Neural cell (in vitro differentiated cells): ENCODE measurements around the gene DCTN3. TPM values are rescaled to one million over a fixed set of nuclear protein-coding genes. Genes with fewer than 3 reads are reported as not detected.

Experiments used
- H2AFZ ChIP-seq: fragments of 200-600, 300-800 bp; sonication (generic), shearing (Covaris generic); 2 replicates; pipeline ENCODE4 v1.6.0; 2014; ENCODE audit warnings: low read depth, mild to moderate bottlenecking, antibody characterized with exemption, low read length, moderate library complexity
- H3F3A ChIP-seq: fragments of 200-600 bp; shearing (Covaris generic); 2 replicates; pipeline ENCODE4 v1.6.1; 2016; ENCODE audit warnings: mild to moderate bottlenecking, moderate library complexity, mixed read lengths, antibody characterized with exemption, low read length; ENCODE audit not compliant: insufficient read depth, poor library complexity, severe bottlenecking
- H3K27ac ChIP-seq: fragments of 200-600, 300-800 bp; sonication (generic), shearing (Covaris generic); 2 replicates; pipeline ENCODE4 v1.5.1; 2014; ENCODE audit warnings: mild to moderate bottlenecking, low read length, moderate library complexity
- H3K27me3 ChIP-seq: fragments of 300-800, 200-600 bp; sonication (generic), shearing (Covaris generic); 2 replicates; pipeline ENCODE4 v1.6.0; 2014; ENCODE audit warnings: mild to moderate bottlenecking, low read depth, low read length, moderate library complexity; ENCODE audit not compliant: insufficient read depth
- H3K36me3 ChIP-seq: fragments of 300-800, 200-600 bp; sonication (generic), shearing (Covaris generic); 2 replicates; pipeline ENCODE4 v1.5.1; 2014; ENCODE audit warnings: mild to moderate bottlenecking, antibody characterized with exemption, low read length, moderate library complexity; ENCODE audit not compliant: insufficient read depth
- H3K4me2 ChIP-seq: fragments of 300-800, 200-600 bp; sonication (generic), shearing (Covaris generic); 2 replicates; pipeline ENCODE4 v1.6.0; 2014; ENCODE audit warnings: mild to moderate bottlenecking, low read length
- H3K4me3 ChIP-seq: fragments of 300-800, 200-600 bp; sonication (generic), shearing (Covaris generic); 2 replicates; pipeline ENCODE4 v1.5.1; 2014; ENCODE audit warnings: mild to moderate bottlenecking, low read length, moderate library complexity
- H3K79me2 ChIP-seq: fragments of 200-600 bp; shearing (Covaris generic); replicated peaks from 2 replicates; pipeline ENCODE4 v1.6.0; 2014; ENCODE audit warnings: mild to moderate bottlenecking, low read length, moderate library complexity; ENCODE audit not compliant: insufficient read depth
- H3K9ac ChIP-seq: fragments of 300-800, 200-600 bp; sonication (generic), shearing (Covaris generic); 2 replicates; pipeline ENCODE4 v1.6.1; 2016; ENCODE audit warnings: mild to moderate bottlenecking, low read length, mixed read lengths
- H3K9me2 ChIP-seq: fragments of 200-600 bp; shearing (Covaris generic); 2 replicates; pipeline ENCODE4 v1.6.1; 2016; ENCODE audit warnings: mild to moderate bottlenecking, low read length, mixed read lengths; ENCODE audit not compliant: insufficient read depth
- H3K9me3 ChIP-seq: fragments of 200-600, 300-800 bp; sonication (generic), shearing (Covaris generic); 2 replicates; pipeline ENCODE4 v1.6.1; 2016; ENCODE audit warnings: mild to moderate bottlenecking, mixed run types, low read length, moderate library complexity, mixed read lengths
- H4K20me1 ChIP-seq: fragments of 200-600 bp; shearing (Covaris generic); 2 replicates; pipeline ENCODE4 v1.6.1; 2016; ENCODE audit warnings: mild to moderate bottlenecking, mixed run types; ENCODE audit not compliant: insufficient read depth
- CTCF ChIP-seq: fragments of 450-650 bp; IDR thresholded peaks from 2 replicates; pipeline ENCODE4 v1.5.1; 2014; ENCODE audit warnings: antibody characterized with exemption, mild to moderate bottlenecking, moderate library complexity; ENCODE audit not compliant: poor library complexity, severe bottlenecking
- EP300 ChIP-seq: fragments of 450-650 bp; conservative IDR thresholded peaks from 2 replicates; pipeline ENCODE4 v1.6.1; 2014; ENCODE audit warnings: antibody characterized with exemption, mild to moderate bottlenecking, moderate library complexity; ENCODE audit not compliant: poor library complexity, severe bottlenecking
- EZH2 ChIP-seq: fragments of 200-600, 300-800 bp; shearing (Covaris generic), sonication (generic); IDR thresholded peaks from 2 replicates; pipeline ENCODE4 v1.6.1; 2014; ENCODE audit warnings: antibody characterized with exemption, low read length, borderline replicate concordance, mild to moderate bottlenecking; ENCODE audit not compliant: insufficient read depth, poor library complexity, severe bottlenecking
- MXI1 ChIP-seq: fragments of 450-650 bp; conservative IDR thresholded peaks from 2 replicates; pipeline ENCODE4 v1.6.1; 2014; ENCODE audit warnings: antibody characterized with exemption, mild to moderate bottlenecking; ENCODE audit not compliant: poor library complexity, severe bottlenecking
- POLR2AphosphoS5 ChIP-seq: IDR thresholded peaks from 2 replicates; pipeline ENCODE4 v1.6.1; 2012
- RAD21 ChIP-seq: fragments of 450-650 bp; conservative IDR thresholded peaks from 2 replicates; pipeline ENCODE4 v1.6.1; 2014; ENCODE audit warnings: antibody characterized with exemption, mild to moderate bottlenecking, moderate library complexity
- REST ChIP-seq: IDR thresholded peaks from 2 replicates; pipeline ENCODE4 v1.6.1; 2012; ENCODE audit warnings: borderline replicate concordance
- SMC3 ChIP-seq: fragments of 450-650 bp; conservative IDR thresholded peaks from 2 replicates; pipeline ENCODE4 v1.6.1; 2014; ENCODE audit warnings: antibody characterized with exemption, mild to moderate bottlenecking, moderate library complexity; ENCODE audit not compliant: poor library complexity
- TAF1 ChIP-seq: IDR thresholded peaks from 2 replicates; pipeline ENCODE4 v1.6.1; 2012; ENCODE audit warnings: low read depth
- polyA plus RNA-seq: library from polyadenylated mRNA; depleted of rRNA; stranded (reverse); fragments of >200 nt; gene quantifications from 2 replicates; pipeline ENCODE4 v1.2.3, GENCODE V29; 2014

The DCTN3 gene
- polyA plus RNA-seq, 1 donor from 2014 or later = 380 TPM

- H3K36me3 ChIP-seq = no peaks in the 10 kb centered on the region
- peaks cover 3% of the 10 kb centered on the region for H3F3A ChIP-seq
- H3K27ac ChIP-seq = no peak overlapping the region
- no peak overlapping the region for H2AFZ ChIP-seq
- H3K9me3 ChIP-seq = no peaks in the 10 kb centered on the region
- H3K79me2 ChIP-seq = peaks cover 13% of the 10 kb centered on the region
- H3K9ac ChIP-seq = no peak overlapping the region
- no peak overlapping the region for H3K4me3 ChIP-seq
- no peaks in the 10 kb centered on the region for H3K27me3 ChIP-seq
- no peaks in the 10 kb centered on the region for H4K20me1 ChIP-seq
- TF ChIP-seq CTCF (no peak), EZH2 (no peak), POLR2AphosphoS5 (no peak), MXI1 (no peak), SMC3 (no peak), RAD21 (no peak), TAF1 (no peak), REST (no peak), EP300 (no peak)
- H3K9me2 ChIP-seq = no peaks in the 10 kb centered on the region
- no peak overlapping the region for H3K4me2 ChIP-seq
Measured at GRCh38 chr9:34615132-34615531, 5.2 kb downstream of the DCTN3 start.

GRCh38 chr9:34612788-34613390 lies 7.4 kb downstream of the DCTN3 start:
- H3K4me3 ChIP-seq = peak overlapping the region; percentile 86
- H3K27me3 ChIP-seq = no peaks in the 10 kb centered on the region
- no peak for TF ChIP-seq MXI1
- no peak for TF ChIP-seq REST
- peak; percentile 65 for TF ChIP-seq RAD21
- peak; percentile 87 for TF ChIP-seq CTCF
- peak; percentile 81 for TF ChIP-seq SMC3
- peak overlapping the region; percentile 61 for H3K4me2 ChIP-seq
- H3K27ac ChIP-seq = peak overlapping the region; percentile 71
- H3K9me3 ChIP-seq = no peaks in the 10 kb centered on the region
- no peaks in the 10 kb centered on the region for H3K9me2 ChIP-seq
- H3K36me3 ChIP-seq = no peaks in the 10 kb centered on the region
- H3K9ac ChIP-seq = peak overlapping the region; percentile 85
- no peaks in the 10 kb centered on the region for H4K20me1 ChIP-seq
- no peaks in the 10 kb centered on the region for H3F3A ChIP-seq
- H3K79me2 ChIP-seq = no peaks in the 10 kb centered on the region
- H2AFZ ChIP-seq = no peak overlapping the region
